ENCODE data around the gene PHIP.
"Not testable (repeated sequence)": the region's sequence is repeated elsewhere in the genome, so short reads cannot be mapped to it uniquely, and the experiment has no call there.

PHIP gene
- total RNA-seq: 93.4 to 297 (median 204) reads per million in 9 experiments

- H3K9me3 Mint-ChIP-seq: no peaks in the 10 kb centered on the region
- H3K27ac Mint-ChIP-seq: peak within 1 kb of the TSS; percentile 94 to 98
- peaks cover 10 to 33% of the 10 kb centered on the region in 2 donors for H3K4me1 Mint-ChIP-seq (ENCODE audit: low read depth in 2 of 2)
- peaks cover 12 to 18% of the 10 kb centered on the region in 2 donors for H3K27me3 Mint-ChIP-seq
- H3K4me3 Mint-ChIP-seq: peak within 1 kb of the TSS; percentile 91 to 93
- peaks cover 18% of the 10 kb centered on the region for H3K36me3 Mint-ChIP-seq (ENCODE audit: insufficient read depth)
- DNase-seq: peak; percentile 85 to 90 (median 88)
- peak; percentile 79 for ATAC-seq (replicated peaks)
Observed at GRCh38 chr6:79078075-79078969, at the start of gene PHIP. TSS of gene PHIP (minus strand) at chr6:79078254. CDS start at chr6:79078068, 186 bp downstream.

- H3K4me1 Mint-ChIP-seq (ENCODE audit: low read depth in 2 of 2): no peaks in the 10 kb centered on the region
- DNase-seq (no peak), ATAC-seq (replicated peaks) (no peak)
- H3K27ac Mint-ChIP-seq: no peak overlapping the region
- no peaks in the 10 kb centered on the region for H3K36me3 Mint-ChIP-seq (ENCODE audit: insufficient read depth)
- peaks cover 13 to 29% of the 10 kb centered on the region in 2 donors for H3K27me3 Mint-ChIP-seq
- no peak overlapping the region for H3K4me3 Mint-ChIP-seq
- H3K9me3 Mint-ChIP-seq: peaks cover 0 to 2% of the 10 kb centered on the region in 2 donors
Observed at GRCh38 chr6:79127660-79128059, 49.6 kb upstream of the PHIP start.

GRCh38 chr6:79119217-79119616 lies 41.2 kb upstream of the PHIP start:
- Mint-ChIP-seq H3K27ac (no peak overlapping the region), H3K4me1 (ENCODE audit: low read depth in 2 of 2) (no peaks in the 10 kb centered on the region), H3K4me3 (no peak overlapping the region), H3K27me3 (peaks cover 30 to 34% of the 10 kb centered on the region in 2 donors), H3K9me3 (peaks cover 0 to under 1% of the 10 kb centered on the region in 2 donors), H3K36me3 (ENCODE audit: insufficient read depth) (peaks cover 4% of the 10 kb centered on the region)
- no peak for ATAC-seq (replicated peaks)
- DNase-seq: no peak

- Mint-ChIP-seq H3K27me3 (peaks cover 30 to 34% of the 10 kb centered on the region in 2 donors), H3K27ac (no peak overlapping the region), H3K36me3 (ENCODE audit: insufficient read depth) (peaks cover 4% of the 10 kb centered on the region), H3K9me3 (no peaks in the 10 kb centered on the region), H3K4me3 (no peak overlapping the region), H3K4me1 (ENCODE audit: low read depth in 2 of 2) (no peaks in the 10 kb centered on the region)
- DNase-seq (no peak), ATAC-seq (replicated peaks) (no peak)
Observed at GRCh38 chr6:79117752-79118151, 39.7 kb upstream of the PHIP start.

- no peaks in the 10 kb centered on the region for H3K9me3 Mint-ChIP-seq
- no peaks in the 10 kb centered on the region for H3K4me1 Mint-ChIP-seq (ENCODE audit: low read depth in 2 of 2)
- no peak overlapping the region for H3K4me3 Mint-ChIP-seq
- H3K27ac Mint-ChIP-seq: no peak overlapping the region
- DNase-seq (no peak), ATAC-seq (replicated peaks) (no peak)
- peaks cover 27 to 30% of the 10 kb centered on the region in 2 donors for H3K27me3 Mint-ChIP-seq
- H3K36me3 Mint-ChIP-seq (ENCODE audit: insufficient read depth): peaks cover 4% of the 10 kb centered on the region
Observed at GRCh38 chr6:79115553-79116182, 37.6 kb upstream of the PHIP start.

- Mint-ChIP-seq H3K4me1 (ENCODE audit: low read depth in 2 of 2) (no peaks in the 10 kb centered on the region), H3K36me3 (ENCODE audit: insufficient read depth) (no peaks in the 10 kb centered on the region), H3K27me3 (peaks cover 0 to 11% of the 10 kb centered on the region in 2 donors), H3K9me3 (no peaks in the 10 kb centered on the region), H3K27ac (no peak overlapping the region), H3K4me3 (no peak overlapping the region)
- ATAC-seq (replicated peaks) (no peak), DNase-seq (no peak)
Observed at GRCh38 chr6:79111549-79111948, 33.5 kb upstream of the PHIP start.

- no peak for ATAC-seq (replicated peaks)
- no peak for DNase-seq
- Mint-ChIP-seq H3K27ac (no peak overlapping the region), H3K4me1 (ENCODE audit: low read depth in 2 of 2) (no peaks in the 10 kb centered on the region), H3K36me3 (ENCODE audit: insufficient read depth) (no peaks in the 10 kb centered on the region), H3K4me3 (no peak overlapping the region), H3K9me3 (no peaks in the 10 kb centered on the region), H3K27me3 (peaks cover 29 to 46% of the 10 kb centered on the region in 2 donors)
Observed at GRCh38 chr6:79101164-79101563, 23.1 kb upstream of the PHIP start.

- Mint-ChIP-seq H3K27ac (no peak overlapping the region), H3K36me3 (ENCODE audit: insufficient read depth) (no peaks in the 10 kb centered on the region), H3K27me3 (peaks cover 31 to 42% of the 10 kb centered on the region in 2 donors)
Observed at GRCh38 chr6:79100304-79100703, 22.2 kb upstream of the PHIP start.

GRCh38 chr6:79094938-79095337 lies 16.9 kb upstream of the PHIP start:
- ATAC-seq (replicated peaks): no peak
- no peak for DNase-seq
- H3K27me3 Mint-ChIP-seq: peaks cover 24 to 43% of the 10 kb centered on the region in 2 donors

More at GRCh38 chr6:79100304-79100703, 22.2 kb upstream of the PHIP start:
- H3K4me3 Mint-ChIP-seq: no peak overlapping the region
- ATAC-seq (replicated peaks): no peak
- DNase-seq: no peak
- H3K9me3 Mint-ChIP-seq: no peaks in the 10 kb centered on the region
- no peaks in the 10 kb centered on the region for H3K4me1 Mint-ChIP-seq (ENCODE audit: low read depth in 2 of 2)

GRCh38 chr6:79091801-79092200 lies 13.7 kb upstream of the PHIP start:
- not testable (repeated sequence) for DNase-seq, H3K4me3 Mint-ChIP-seq
- H3K27me3 Mint-ChIP-seq: peaks cover 15 to 48% of the 10 kb centered on the region in 2 donors

More at GRCh38 chr6:79094938-79095337, 16.9 kb upstream of the PHIP start:
- H3K9me3 Mint-ChIP-seq: no peaks in the 10 kb centered on the region
- H3K4me3 Mint-ChIP-seq: no peak overlapping the region
- H3K36me3 Mint-ChIP-seq (ENCODE audit: insufficient read depth): no peaks in the 10 kb centered on the region
- H3K27ac Mint-ChIP-seq: no peak overlapping the region
- no peaks in the 10 kb centered on the region for H3K4me1 Mint-ChIP-seq (ENCODE audit: low read depth in 2 of 2)

GRCh38 chr6:79089552-79090404 lies 11.7 kb upstream of the PHIP start:
- no peak for DNase-seq
- ATAC-seq (replicated peaks): no peak
- Mint-ChIP-seq H3K27ac (no peak overlapping the region), H3K36me3 (ENCODE audit: insufficient read depth) (peaks cover 3% of the 10 kb centered on the region), H3K4me3 (no peak overlapping the region), H3K27me3 (peaks cover 22 to 48% of the 10 kb centered on the region in 2 donors), H3K9me3 (no peaks in the 10 kb centered on the region), H3K4me1 (ENCODE audit: low read depth in 2 of 2) (no peaks in the 10 kb centered on the region)

More at GRCh38 chr6:79091801-79092200, 13.7 kb upstream of the PHIP start:
- H3K9me3 Mint-ChIP-seq; H3K4me1 Mint-ChIP-seq (ENCODE audit: low read depth in 2 of 2); H3K36me3 Mint-ChIP-seq (ENCODE audit: insufficient read depth); H3K27ac Mint-ChIP-seq; ATAC-seq (replicated peaks): not testable (repeated sequence)

- Mint-ChIP-seq H3K27me3 (peaks cover 38 to 53% of the 10 kb centered on the region in 2 donors), H3K4me1 (ENCODE audit: low read depth in 2 of 2) (no peaks in the 10 kb centered on the region), H3K4me3 (no peak overlapping the region), H3K36me3 (ENCODE audit: insufficient read depth) (peaks cover 3% of the 10 kb centered on the region), H3K27ac (no peak overlapping the region), H3K9me3 (no peaks in the 10 kb centered on the region)
- DNase-seq: no peak
- no peak for ATAC-seq (replicated peaks)
Observed at GRCh38 chr6:79084693-79085092, 6.6 kb upstream of the PHIP start.

GRCh38 chr6:79082304-79082703 lies 4.2 kb upstream of the PHIP start:
- H3K27ac Mint-ChIP-seq: no peak overlapping the region
- no peak for ATAC-seq (replicated peaks)
- H3K27me3 Mint-ChIP-seq: peaks cover 38 to 45% of the 10 kb centered on the region in 2 donors
- H3K36me3 Mint-ChIP-seq (ENCODE audit: insufficient read depth): peaks cover 15% of the 10 kb centered on the region
- H3K9me3 Mint-ChIP-seq: no peaks in the 10 kb centered on the region
- peaks cover 2 to 9% of the 10 kb centered on the region in 2 donors for H3K4me1 Mint-ChIP-seq (ENCODE audit: low read depth in 2 of 2)
- no peak overlapping the region for H3K4me3 Mint-ChIP-seq
- no peak for DNase-seq

Measured in effector memory CD8-positive, alpha-beta T cell (primary cell).